Amniotic stem cell (primary cell): ENCODE measurements around the gene IQCE.
"Not testable (repeated sequence)": the region's sequence is repeated elsewhere in the genome, so short reads cannot be mapped to it uniquely, and the experiment has no call there.

Source experiments
- DNase-seq: peaks from one replicate; lab custom pipeline; 2025; lab: John Stamatoyannopoulos, UW

IQCE gene

DNA sequence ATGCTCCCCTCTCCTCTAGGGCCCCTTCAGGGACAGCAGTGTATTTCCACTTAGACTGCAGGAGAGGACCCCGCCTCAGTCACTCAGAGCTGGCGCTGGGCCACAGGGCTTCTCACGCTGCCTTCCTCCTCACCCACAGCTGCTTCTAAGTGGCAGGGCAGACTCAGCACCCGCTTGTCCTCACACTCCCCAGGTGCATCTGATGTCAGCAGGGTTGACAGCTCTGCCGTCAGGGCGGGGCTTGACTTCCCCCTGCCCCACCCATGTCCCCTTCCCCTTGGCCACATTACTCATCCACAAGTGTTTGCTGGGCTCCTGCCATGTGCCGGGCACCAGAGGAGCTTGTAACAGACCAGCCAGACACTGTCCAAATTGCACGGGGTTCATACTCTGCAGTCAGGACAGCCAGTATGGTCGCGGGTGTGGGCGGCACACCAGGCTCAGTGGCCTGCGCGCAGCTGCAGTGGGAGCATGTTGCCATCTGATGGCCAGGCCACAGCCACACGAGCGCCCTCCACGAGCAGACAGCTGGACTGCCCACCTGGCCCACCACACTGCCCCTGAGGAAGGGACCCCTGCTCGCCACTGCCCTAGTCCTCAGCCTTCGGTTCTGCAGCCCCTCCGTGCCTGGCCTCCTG lies 43.7 kb downstream of the IQCE start:
- DNase-seq = no peak

DNA sequence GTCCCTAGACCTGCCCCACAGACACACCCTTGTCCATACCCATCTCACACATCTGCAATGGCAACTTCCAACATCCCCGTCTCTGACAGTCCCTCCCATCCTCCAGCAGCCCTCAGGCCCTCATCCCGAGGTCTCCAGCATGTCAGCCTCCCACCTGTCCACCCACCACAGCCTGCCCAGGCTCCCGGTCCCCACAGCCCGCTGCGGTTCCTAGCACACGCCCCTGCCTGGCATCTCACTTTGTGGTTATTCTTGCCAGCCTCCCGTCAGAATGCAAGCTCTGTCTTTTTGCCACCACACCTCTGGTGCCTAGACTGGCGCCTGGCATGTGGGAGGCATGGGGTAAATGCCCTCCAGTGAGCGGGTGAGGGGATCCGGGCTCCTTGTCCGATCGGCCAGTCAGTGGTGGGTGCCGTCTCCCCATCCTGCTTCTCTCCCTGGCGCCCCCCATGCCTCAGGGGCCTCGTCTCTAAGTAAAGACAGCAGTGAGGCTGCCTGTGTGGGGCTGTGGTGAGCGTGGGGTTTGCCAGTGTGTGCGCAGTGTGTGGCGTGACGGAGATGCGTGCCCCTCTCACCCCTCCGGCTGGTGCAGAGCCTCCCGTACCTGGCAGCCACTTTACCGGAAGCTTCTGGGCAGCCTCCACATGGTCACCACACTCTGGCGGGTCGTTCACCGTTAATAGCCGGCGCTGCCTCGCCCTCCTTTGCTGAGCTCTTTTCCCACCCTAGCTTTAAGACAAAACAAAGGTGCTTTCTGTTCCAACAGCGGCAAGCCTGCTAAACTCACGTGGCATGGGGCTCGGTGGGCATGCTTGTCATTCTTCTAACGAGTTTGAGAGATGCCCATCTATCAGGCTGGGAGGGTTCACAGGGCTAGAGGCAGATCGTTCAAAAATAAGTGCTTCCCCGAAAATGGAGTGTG lies 44.5 kb downstream of the IQCE start:
- no peak for DNase-seq

GRCh38 chr7:2604608-2605174 lies 45.9 kb downstream of the IQCE start:
- DNase-seq = no peak

DNA sequence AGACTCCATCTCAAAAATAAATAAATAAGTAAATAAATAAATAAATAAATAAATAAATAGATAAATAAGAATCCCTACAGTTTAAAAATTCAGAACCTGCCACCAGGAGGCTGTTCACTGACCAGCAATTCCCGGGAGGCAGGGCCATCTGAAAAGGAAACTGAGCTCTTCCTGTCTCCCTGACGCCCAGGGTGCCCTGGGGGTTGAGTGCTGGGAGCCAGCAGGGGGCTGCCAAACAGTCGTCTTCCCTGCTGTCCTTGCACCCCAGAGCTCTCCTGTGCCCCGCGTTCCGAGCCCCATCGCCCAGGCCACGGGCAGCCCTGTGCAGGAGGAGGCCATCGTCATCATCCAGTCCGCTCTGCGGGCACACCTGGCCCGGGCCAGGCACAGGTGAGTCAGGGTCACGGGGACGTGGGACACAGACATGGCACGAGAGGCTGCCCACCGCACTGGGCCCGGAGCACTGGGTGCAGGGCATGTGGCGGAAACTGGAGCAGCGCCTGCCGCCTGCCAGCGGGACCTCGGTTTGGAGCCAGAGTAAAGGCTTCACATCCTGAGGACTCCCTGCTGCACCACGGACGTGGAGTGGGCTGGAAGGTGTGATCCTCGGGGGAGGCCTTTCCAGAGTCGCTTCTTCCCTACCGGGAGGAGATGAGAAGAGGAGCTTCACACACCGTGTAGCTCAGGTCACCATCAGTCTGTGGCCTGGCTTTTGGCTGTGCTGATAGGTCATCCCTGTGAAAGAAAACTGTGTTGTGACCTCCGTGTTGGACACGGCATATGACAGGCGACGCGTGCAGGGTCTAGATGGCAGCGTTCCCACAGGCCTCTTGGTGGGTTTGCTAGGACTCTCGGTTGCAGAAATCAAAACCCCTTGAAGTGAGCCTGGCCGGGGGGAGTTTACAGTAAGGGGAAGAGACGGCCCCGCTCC lies 47.1 kb downstream of the IQCE start:
- no peak for DNase-seq

DNA sequence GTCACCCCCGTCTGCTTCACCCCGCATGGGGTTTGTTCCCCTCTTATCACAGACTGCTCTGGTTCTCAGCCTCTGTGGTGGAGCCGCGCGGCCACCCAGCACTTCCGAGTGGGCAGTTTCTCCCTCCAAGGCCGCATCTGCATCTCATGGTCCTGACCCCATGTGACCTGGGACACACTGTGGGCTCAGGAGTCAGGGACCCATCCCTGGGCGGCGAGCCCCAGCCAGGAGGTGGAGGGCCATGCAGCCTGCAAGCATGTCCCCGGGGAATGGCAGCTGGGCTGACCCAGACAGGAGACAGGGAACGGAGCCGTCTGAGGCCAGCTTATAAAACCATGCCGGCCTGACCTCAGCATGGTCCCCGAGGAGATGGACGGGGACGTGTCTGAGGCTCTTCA lies 47.8 kb downstream of the IQCE start:
- no peak for DNase-seq

GRCh38 chr7:2607122-2607922 lies 48.5 kb downstream of the IQCE start:
- no peak for DNase-seq

- no peak for DNase-seq
These were observed 49.4 kb downstream of the IQCE start for GRCh38 chr7:2607923-2608904.

DNA sequence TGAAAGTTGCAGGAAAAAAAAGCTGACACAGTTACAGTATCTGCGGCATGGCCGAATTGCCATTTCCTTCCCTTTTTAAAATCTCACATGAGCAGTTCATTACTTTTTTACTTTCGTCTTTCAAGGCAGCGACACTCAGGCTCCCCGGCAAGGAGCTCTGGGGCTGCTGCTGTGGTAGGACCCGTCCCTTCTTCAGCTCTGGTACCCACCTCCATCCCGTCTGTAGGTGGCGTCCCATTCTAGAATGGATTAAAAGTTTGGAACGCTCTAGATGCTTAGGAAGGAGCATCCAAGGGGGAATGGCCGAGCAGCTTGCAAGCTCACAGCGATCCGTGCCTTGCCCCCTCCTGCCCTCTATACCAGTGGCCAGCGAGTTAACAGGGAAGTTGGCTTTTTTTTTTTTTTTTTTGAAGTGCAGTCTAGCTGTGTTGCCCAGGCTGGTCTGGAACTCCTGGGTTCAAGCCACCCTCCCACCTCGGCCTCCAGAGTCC lies 50.2 kb downstream of the IQCE start:
- DNase-seq = no peak

DNA sequence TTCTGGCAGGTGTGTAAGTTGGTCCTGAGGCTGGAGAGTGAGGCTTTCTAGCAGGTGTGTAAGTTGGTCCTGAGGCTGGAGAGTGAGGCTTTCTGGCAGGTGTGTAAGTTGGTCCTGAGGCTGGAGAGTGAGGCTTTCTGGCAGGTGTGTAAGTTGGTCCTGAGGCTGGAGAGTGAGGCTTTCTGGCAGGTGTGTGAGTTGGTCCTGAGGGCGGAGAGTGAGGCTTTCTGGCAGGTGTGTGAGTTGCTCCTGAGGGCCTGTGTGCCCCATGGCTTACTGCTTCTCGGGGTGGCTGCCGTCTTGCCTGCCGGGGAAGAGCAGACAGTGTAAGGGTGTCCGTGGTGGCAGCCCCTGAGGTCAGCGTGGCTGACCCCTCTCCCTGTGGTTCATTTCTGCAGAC lies 50.9 kb downstream of the IQCE start:
- DNase-seq = not testable (repeated sequence)

DNA sequence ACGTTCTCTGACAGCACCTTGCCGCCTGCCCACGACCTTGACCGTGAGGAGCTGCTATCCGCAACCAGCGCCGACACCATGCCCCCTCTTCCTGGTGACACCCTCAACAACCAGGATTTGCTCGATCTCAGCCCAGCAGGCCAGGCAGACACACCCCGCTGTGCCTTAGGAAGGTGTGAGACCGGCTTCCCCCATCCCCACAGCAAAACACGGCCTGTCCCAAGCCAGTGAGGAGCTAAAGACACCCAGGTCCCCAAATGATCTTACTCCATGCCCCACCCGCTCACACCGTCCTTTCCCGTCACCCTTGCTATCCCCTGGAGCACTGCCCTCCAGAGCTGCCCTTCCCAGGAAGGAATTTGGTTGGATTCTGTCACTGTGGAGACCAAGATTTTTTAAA lies 51.7 kb downstream of the IQCE start:
- no peak for DNase-seq

- DNase-seq = no peak
These were observed 52.1 kb downstream of the IQCE start for GRCh38 chr7:2610898-2611297.

DNA sequence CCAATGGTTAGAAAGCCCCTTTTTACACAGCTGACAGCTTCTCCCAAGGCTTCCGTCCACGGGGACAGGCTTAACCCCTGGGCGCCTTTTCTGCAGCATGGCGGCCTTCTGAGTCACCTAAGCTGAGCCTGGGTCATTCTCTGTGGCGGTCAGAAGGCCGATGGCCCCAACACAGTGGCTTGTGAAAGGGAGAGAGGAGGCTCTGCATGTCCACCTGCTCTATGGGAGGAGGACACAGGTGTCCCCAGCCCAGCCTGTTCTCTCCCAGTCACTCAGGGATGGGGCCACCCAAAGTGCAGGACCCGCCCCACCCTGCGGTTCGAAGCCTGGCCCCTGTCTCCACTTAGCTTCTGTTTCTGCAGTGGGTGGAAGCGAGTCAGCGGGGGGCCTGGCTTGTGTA lies 52.6 kb downstream of the IQCE start:
- no peak for DNase-seq

DNA sequence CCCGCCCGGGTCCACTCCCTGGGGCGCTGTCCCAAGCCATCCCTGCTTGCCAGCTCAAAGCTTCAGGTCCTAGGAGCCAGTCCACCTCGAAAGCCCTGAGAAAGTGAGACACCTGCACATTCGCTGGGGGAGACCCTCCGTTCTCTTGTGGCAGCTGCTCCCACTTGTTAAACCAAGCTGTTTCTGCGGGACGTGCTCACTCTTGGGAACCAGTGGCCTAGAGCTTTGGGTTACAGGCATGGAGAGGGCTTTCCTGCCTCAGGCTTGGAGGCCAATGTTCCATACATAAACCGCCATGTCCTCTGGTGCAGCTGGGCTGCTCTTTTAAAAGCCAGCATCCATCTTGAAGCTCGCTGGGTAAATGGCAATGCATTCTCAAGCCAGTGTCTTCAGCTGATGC lies 53.1 kb downstream of the IQCE start:
- no peak for DNase-seq

- DNase-seq = no peak
These were observed 53.8 kb downstream of the IQCE start for GRCh38 chr7:2612445-2613097.

DNA sequence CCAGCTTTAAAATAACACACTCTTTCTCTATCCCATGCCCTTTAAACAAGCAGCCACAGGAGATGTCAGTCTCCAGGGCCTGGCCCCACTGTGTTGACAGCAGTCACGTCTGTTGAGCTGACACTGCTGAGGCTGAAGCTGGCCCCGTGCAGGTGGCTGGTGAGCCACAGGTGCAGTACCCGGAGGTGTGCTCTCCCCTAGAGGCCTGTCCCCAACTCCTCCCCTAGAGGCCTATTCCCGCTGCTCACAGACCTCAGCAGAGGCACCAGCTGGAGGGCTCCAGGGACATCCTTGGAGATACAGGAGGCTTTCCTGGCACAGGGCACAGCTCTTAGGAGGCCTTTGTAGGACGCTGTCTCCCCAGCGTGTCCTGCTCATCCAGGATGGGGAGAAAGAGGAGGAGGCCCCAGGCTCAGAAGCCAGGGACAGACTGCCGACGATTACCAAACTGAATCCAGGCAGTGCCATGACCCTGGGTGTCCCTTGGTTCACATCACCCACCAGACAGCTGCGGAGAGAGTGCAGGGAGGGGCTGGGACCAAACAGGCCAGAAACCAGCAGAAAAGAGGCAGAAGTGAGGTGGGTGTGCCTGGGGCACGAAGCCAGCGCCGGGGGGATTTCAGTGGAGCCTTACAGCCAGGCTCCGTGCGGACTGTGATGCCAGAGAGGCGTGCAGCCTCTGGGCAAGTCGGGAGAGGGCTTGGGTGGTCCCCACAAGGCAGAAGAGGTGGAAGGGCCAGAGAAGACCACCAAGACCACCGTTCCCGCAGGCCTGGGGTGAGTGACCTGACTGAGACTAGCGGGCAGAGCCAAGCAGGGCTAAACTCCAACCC lies 54.5 kb downstream of the IQCE start:
- no peak for DNase-seq

GRCh38 chr7:2613931-2614600 lies 55.3 kb downstream of the IQCE start:
- DNase-seq = no peak

GRCh38 chr7:2614631-2615330 lies 56.0 kb downstream of the IQCE start:
- no peak for DNase-seq
